CD4-positive, alpha-beta memory T cell (primary cell): ENCODE results near the gene ANKRD16. TPM values are rescaled to one million over a fixed set of nuclear protein-coding genes. Genes with fewer than 3 reads are reported as not detected.

Source experiments
- CTCF ChIA-PET: fragments of 350-600 bp; sonication (Branson Sonifier 250); formaldehyde crosslinking; loops from one replicate; lab custom pipeline; 2021; ENCODE audit warnings: inconsistent platforms; ENCODE audit not compliant: partially characterized antibody; lab: Charles Lee
- POLR2A ChIA-PET: fragments of 350-600 bp; sonication (Branson Sonifier 250); formaldehyde crosslinking; loops from one replicate; lab custom pipeline; 2021; ENCODE audit not compliant: partially characterized antibody; lab: Charles Lee
- DNase-seq, 5 donors: peaks; one replicate each; pipeline versions ENCODE4 v3.0.0 to v3.0.0-alpha.2; 2020 to 2022; ENCODE audit warnings: mixed read lengths in 1 of 5
- H3K27ac ChIP-seq: one replicate; pipeline ENCODE4 v1.7.0; 2013; ENCODE audit warnings: low read depth, low read length
- H3K27me3 ChIP-seq: 2 replicates; pipeline ENCODE4 v1.7.0; 2013; ENCODE audit warnings: mild to moderate bottlenecking, low read length, moderate library complexity; ENCODE audit not compliant: insufficient read depth
- H3K36me3 ChIP-seq: 2 replicates; pipeline ENCODE4 v1.7.0; 2013; ENCODE audit warnings: mild to moderate bottlenecking, low read length, moderate library complexity; ENCODE audit not compliant: insufficient read depth
- H3K4me1 ChIP-seq: 2 replicates; pipeline ENCODE4 v1.7.0; 2013; ENCODE audit warnings: mild to moderate bottlenecking, low read length, moderate library complexity; ENCODE audit not compliant: insufficient read depth
- H3K4me3 ChIP-seq, 2 donors: one replicate each; pipeline ENCODE4 v1.7.0; 2013; ENCODE audit warnings: low read length in 2 of 2, mild to moderate bottlenecking in 1 of 2
- H3K9me3 ChIP-seq, 2 donors: one replicate each; pipeline ENCODE4 v1.7.0; 2013; ENCODE audit warnings: low read length in 2 of 2, control low read depth in 1 of 2; ENCODE audit not compliant: control insufficient read depth in 1 of 2
- H3K27ac Mint-ChIP-seq, 7 donors: one replicate each; pipeline ENCODE4 v1.8.0; 2020 to 2021; ENCODE audit warnings: mixed read lengths in 7 of 7, mild to moderate bottlenecking in 6 of 7, inconsistent platforms in 3 of 7, moderate library complexity in 3 of 7
- H3K27me3 Mint-ChIP-seq, 2 donors: one replicate each; pipeline ENCODE4 v1.8.0; 2020 to 2021; ENCODE audit warnings: mixed read lengths in 2 of 2
- H3K36me3 Mint-ChIP-seq, 2 donors: one replicate each; pipeline ENCODE4 v1.8.0; 2020 to 2021; ENCODE audit warnings: mixed read lengths in 2 of 2, inconsistent platforms in 1 of 2, mild to moderate bottlenecking in 1 of 2
- H3K4me1 Mint-ChIP-seq, 4 donors: one replicate each; pipeline ENCODE4 v1.8.0; 2020 to 2021; ENCODE audit warnings: mixed read lengths in 4 of 4, mild to moderate bottlenecking in 1 of 4
- H3K4me3 Mint-ChIP-seq, 8 donors: one replicate each; pipeline ENCODE4 v1.8.0; 2020 to 2021; ENCODE audit warnings: mixed read lengths in 8 of 8, mild to moderate bottlenecking in 7 of 8, moderate library complexity in 6 of 8, inconsistent platforms in 3 of 8
- H3K9me3 Mint-ChIP-seq, 8 donors: one replicate each; pipeline ENCODE4 v1.8.0; 2020 to 2021; ENCODE audit warnings: mixed read lengths in 8 of 8, mild to moderate bottlenecking in 5 of 8, inconsistent platforms in 3 of 8, moderate library complexity in 1 of 8
- intact Hi-C: fragments of 100-400 bp; cut with micrococcal nuclease; formaldehyde crosslinking; loops from one replicate; pipeline ENCODE4 v1.15.1; 2023
- polyA plus RNA-seq, 2 donors: library from polyadenylated mRNA; unstranded; fragments of 300-500 nt; fragmentation: Illumina TruSeq; gene quantifications; one replicate each; pipeline ENCODE4 v1.2.3, GENCODE V29; 2021
- total RNA-seq, 2 experiments: library from RNA; stranded (reverse); gene quantifications; one replicate each; pipeline ENCODE4 v1.2.3, GENCODE V29; 2021

Gene ANKRD16
- total and polyA plus RNA-seq, 4 experiments from 2014 or later = 1.5 to 8.4 (median 5.4) TPM

DNA sequence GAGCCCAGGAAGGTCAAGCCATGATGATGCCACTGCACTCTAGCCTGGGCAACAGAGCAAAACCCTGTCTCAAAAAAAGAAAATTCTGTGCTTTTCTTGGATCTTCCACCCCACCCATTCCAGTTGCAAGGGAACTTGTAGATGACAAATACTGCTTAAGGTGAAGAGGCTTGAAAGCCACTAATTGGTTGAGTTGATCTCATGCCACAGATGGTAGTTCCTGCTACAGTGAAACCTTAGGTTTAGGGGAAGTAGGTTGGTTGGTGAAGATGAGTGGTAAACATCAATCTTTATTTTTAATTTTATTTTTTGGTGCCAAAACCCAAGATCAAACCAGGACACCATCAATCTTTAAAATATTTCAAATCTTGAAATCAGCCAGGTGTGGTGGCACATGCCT, 73.5 kb downstream of the ANKRD16 start:
- peaks cover 0 to 11% of the 10 kb centered on the region in 2 donors for H3K36me3 Mint-ChIP-seq
- H3K9me3 Mint-ChIP-seq = peaks cover 0 to 2% (median 0%) of the 10 kb centered on the region in 8 donors
- DNase-seq = no peak
- H3K27ac Mint-ChIP-seq = peak overlapping the region in 6 of 7 donors; percentile 31 to 98 (median 58)
- CTCF ChIA-PET = no interaction called here
- H3K4me1 Mint-ChIP-seq = peaks cover 22 to 39% (median 30%) of the 10 kb centered on the region in 4 donors
- H3K27me3 Mint-ChIP-seq = no peaks in the 10 kb centered on the region
- Histone ChIP-seq H3K27me3 (no peaks in the 10 kb centered on the region), H3K27ac (no peak overlapping the region), H3K4me1 (peaks cover 24% of the 10 kb centered on the region), H3K9me3 (no peaks in the 10 kb centered on the region), H3K4me3 (no peak overlapping the region), H3K36me3 (no peaks in the 10 kb centered on the region)
- POLR2A ChIA-PET = no interaction called here
- H3K4me3 Mint-ChIP-seq = peak overlapping the region in 1 of 8 donors; percentile 34
- intact Hi-C loops = loop anchor here (10.0 kb wide), 1 partner anchor 269 kb away; the partner anchor contains the start of gene RBM17

GRCh38 chr10:5814110-5815107, 75.3 kb downstream of the ANKRD16 start:
- Mint-ChIP-seq H3K4me1 (peaks cover 36 to 56% (median 46%) of the 10 kb centered on the region in 4 donors), H3K27me3 (no peaks in the 10 kb centered on the region), H3K27ac (peak overlapping the region; percentile 88 to 98 (median 97)), H3K4me3 (peak overlapping the region; percentile 87 to 96 (median 93)), H3K9me3 (peaks cover 0 to 2% (median 0%) of the 10 kb centered on the region in 8 donors), H3K36me3 (peaks cover 1 to 13% of the 10 kb centered on the region in 2 donors)
- H3K36me3 ChIP-seq = no peaks in the 10 kb centered on the region
- peak overlapping the region; percentile 71 to 95 for H3K4me3 ChIP-seq
- DNase-seq = no peak
- peaks cover 41% of the 10 kb centered on the region for H3K4me1 ChIP-seq
- intact Hi-C loops = loop anchor here (5.0 to 10.0 kb wide), 3 partner anchors 163 to 367 kb away; partner anchors contain the start of genes IL15RA and RBM17
- POLR2A ChIA-PET = interaction anchor here (0.7 to 2.6 kb wide), 14 partner anchors 10 to 595 kb away, joined by 3 to 27 read pairs (median 6); partner anchors contain the start of genes ANKRD16, FBH1 and TASOR2
- no peaks in the 10 kb centered on the region for H3K9me3 ChIP-seq
- CTCF ChIA-PET = interaction anchor here (0.8 to 1.2 kb wide), 4 partner anchors 58 to 126 kb away, joined by 3 to 4 read pairs (median 4); no protein-coding TSS in a partner anchor
- peak overlapping the region; percentile 98 for H3K27ac ChIP-seq
- no peaks in the 10 kb centered on the region for H3K27me3 ChIP-seq

- Histone ChIP-seq H3K36me3 (no peaks in the 10 kb centered on the region), H3K27ac (peak within 1 kb of the TSS; percentile 98), H3K27me3 (no peaks in the 10 kb centered on the region), H3K4me1 (peaks cover 50% of the 10 kb centered on the region), H3K9me3 (no peaks in the 10 kb centered on the region), H3K4me3 (peak within 1 kb of the TSS; percentile 78 to 95)
- H3K36me3 Mint-ChIP-seq = peaks cover 5 to 16% of the 10 kb centered on the region in 2 donors
- no peaks in the 10 kb centered on the region for H3K27me3 Mint-ChIP-seq
- ChIA-PET POLR2A (interaction anchor here (0.7 to 2.6 kb wide), 20 partner anchors 9 to 596 kb away, joined by 3 to 27 read pairs (median 4); partner anchors contain the start of genes ANKRD16, FBH1 and TASOR2), CTCF (interaction anchor here (0.9 to 1.2 kb wide), 3 partner anchors 59 to 125 kb away, joined by 3 to 4 read pairs (median 4); no protein-coding TSS in a partner anchor)
- DNase-seq = peak; percentile 96 to 98 (median 97)
- peak within 1 kb of the TSS; percentile 88 to 98 (median 97) for H3K27ac Mint-ChIP-seq
- peaks cover 0 to 2% (median 0%) of the 10 kb centered on the region in 8 donors for H3K9me3 Mint-ChIP-seq
- H3K4me3 Mint-ChIP-seq = peak within 1 kb of the TSS; percentile 87 to 99 (median 95)
- peaks cover 40 to 64% (median 53%) of the 10 kb centered on the region in 4 donors for H3K4me1 Mint-ChIP-seq
- intact Hi-C loops = loop anchor here (1.0 to 10.0 kb wide), 9 partner anchors 39 to 1975 kb away; partner anchors contain the start of genes ATP5F1C, FBH1, IL15RA and RBM17
Observed at GRCh38 chr10:5813341-5814109, 76.2 kb downstream of the ANKRD16 start, which contains the start of gene GDI2. Gene GDI2 (minus strand): TSS chr10:5813434. CDS start chr10:5813258, 176 bp downstream.

DNA sequence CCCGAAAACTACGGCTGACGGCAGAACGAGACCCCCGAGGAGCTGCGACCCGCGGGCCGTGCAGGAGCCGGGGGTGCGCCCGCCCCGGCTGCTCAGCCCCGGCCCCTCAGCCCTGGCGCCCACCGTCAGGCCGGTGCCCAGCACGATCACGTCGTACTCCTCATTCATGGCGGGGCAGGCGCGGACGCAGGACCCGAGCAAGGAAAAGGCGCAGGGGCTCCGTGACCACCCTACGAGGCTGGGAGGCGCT, 76.7 kb downstream of the ANKRD16 start:
- Mint-ChIP-seq H3K4me1 (peaks cover 40 to 69% (median 56%) of the 10 kb centered on the region in 4 donors), H3K36me3 (peaks cover 5 to 16% of the 10 kb centered on the region in 2 donors), H3K9me3 (peaks cover 0 to 2% (median 0%) of the 10 kb centered on the region in 8 donors), H3K27me3 (no peaks in the 10 kb centered on the region), H3K4me3 (peak overlapping the region; percentile 87 to 98 (median 95)), H3K27ac (peak overlapping the region; percentile 88 to 98 (median 97))
- POLR2A ChIA-PET = interaction anchor here (0.7 to 2.6 kb wide), 17 partner anchors 8 to 597 kb away, joined by 3 to 27 read pairs (median 4); partner anchors contain the start of genes ANKRD16, FBH1 and TASOR2
- Histone ChIP-seq H3K27me3 (no peaks in the 10 kb centered on the region), H3K36me3 (no peaks in the 10 kb centered on the region), H3K4me1 (peaks cover 55% of the 10 kb centered on the region), H3K27ac (peak overlapping the region; percentile 98), H3K4me3 (peak overlapping the region; percentile 59 to 95), H3K9me3 (no peaks in the 10 kb centered on the region)
- CTCF ChIA-PET = no interaction called here
- intact Hi-C loops = loop anchor here (1.0 to 10.0 kb wide), 9 partner anchors 38 to 1976 kb away; partner anchors contain the start of genes ATP5F1C, FBH1, IL15RA and RBM17
- DNase-seq = no peak

GRCh38 chr10:5812283-5813090, 77.2 kb downstream of the ANKRD16 start:
- peaks cover 61% of the 10 kb centered on the region for H3K4me1 ChIP-seq
- Mint-ChIP-seq H3K4me3 (peak overlapping the region; percentile 87 to 99 (median 94)), H3K27me3 (no peaks in the 10 kb centered on the region), H3K27ac (peak overlapping the region; percentile 86 to 96 (median 90)), H3K4me1 (peaks cover 43 to 72% (median 58%) of the 10 kb centered on the region in 4 donors), H3K36me3 (peaks cover 5 to 17% of the 10 kb centered on the region in 2 donors), H3K9me3 (peaks cover 0 to 2% (median 0%) of the 10 kb centered on the region in 8 donors)
- peak overlapping the region; percentile 78 to 95 for H3K4me3 ChIP-seq
- H3K27me3 ChIP-seq = no peaks in the 10 kb centered on the region
- peak in 1 of 5 donors; percentile 6 for DNase-seq
- ChIA-PET CTCF (no interaction called here), POLR2A (interaction anchor here (0.7 to 3.4 kb wide), 12 partner anchors 9 to 519 kb away, joined by 3 to 27 read pairs (median 8); partner anchors contain the start of genes ANKRD16, FBH1 and TASOR2)
- peak overlapping the region; percentile 98 for H3K27ac ChIP-seq
- H3K36me3 ChIP-seq = no peaks in the 10 kb centered on the region
- no peaks in the 10 kb centered on the region for H3K9me3 ChIP-seq
- intact Hi-C loops = loop anchor here (1.0 to 10.0 kb wide), 9 partner anchors 38 to 1976 kb away; partner anchors contain the start of genes ATP5F1C, FBH1, IL15RA and RBM17
